Adrenal gland (tissue), 12 donors: ENCODE results near the gene PRKN. TPM values are rescaled to one million over a fixed set of nuclear protein-coding genes. Genes with fewer than 3 reads are reported as not detected.

ENCODE experiments used
- DNase-seq, 7 donors: peaks; one replicate each; pipeline ENCODE4 v3.0.0-alpha.2; 2019 to 2020
- H3K27ac ChIP-seq, 5 donors: fragments of 200-600 bp; sonication (generic) in 4 of 5; 1 replicate in 3 of 5; 2 replicates in 2 of 5; pipeline versions ENCODE4 v1.5.1 to v1.8.0; 2016 to 2020; ENCODE audit warnings: mild to moderate bottlenecking in 1 of 5
- H3K27me3 ChIP-seq: fragments of 200-600 bp; 2 replicates; pipeline ENCODE4 v1.8.0; 2021
- H3K36me3 ChIP-seq, 2 donors: fragments of 200-600 bp; replicated peaks in 1 of 2; 1 replicate in 1 of 2; 2 replicates in 1 of 2; pipeline versions ENCODE4 v1.5.1 to v1.8.0; 2018 to 2022
- H3K4me1 ChIP-seq, 2 donors: fragments of 200-600 bp; replicated peaks in 1 of 2; 1 replicate in 1 of 2; 2 replicates in 1 of 2; pipeline versions ENCODE4 v1.5.1 to v1.8.0; 2018 to 2021
- H3K4me3 ChIP-seq, 4 donors: fragments of 200-600 bp; sonication (generic) in 3 of 4; one replicate each; pipeline ENCODE4 v1.5.1; 2016 to 2018
- H3K9me3 ChIP-seq, 3 donors: fragments of 200-600 bp; sonication (generic) in 1 of 3; replicated peaks in 1 of 3; 1 replicate in 2 of 3; 2 replicates in 1 of 3; pipeline versions ENCODE4 v1.5.1 to v1.8.0; 2016 to 2021
- CTCF ChIP-seq, 6 experiments: fragments of 450-650 bp in 4 of 6; fragments of 200-600 bp in 2 of 6; sonication (generic) in 1 of 6; IDR thresholded peaks; 1 replicate in 5 of 6; 2 replicates in 1 of 6; pipeline versions ENCODE4 v1.5.1 to v1.8.0; 2016 to 2021; ENCODE audit warnings: antibody characterized with exemption in 6 of 6, mild to moderate bottlenecking in 2 of 6, moderate library complexity in 1 of 6
- POLR2A ChIP-seq, 2 donors: fragments of 450-650 bp; IDR thresholded peaks; one replicate each; pipeline ENCODE4 v1.6.1; 2017; ENCODE audit warnings: antibody characterized with exemption in 2 of 2, mild to moderate bottlenecking in 2 of 2, moderate library complexity in 1 of 2
- WGBS, 4 donors: extraction: QIAGEN DNeasy Blood & Tissue Kit in 2 of 4; methylation state at CpG; one replicate each; pipeline versions ENCODE4 v1.1.5 to v1.1.7; 2013 to 2017; 5-methylcytosine and 5-hydroxymethylcytosine counted together
- intact Hi-C, 2 donors: fragments of 100-400 bp; cut with DNase I; formaldehyde crosslinking; loops; one replicate each; pipeline versions ENCODE4 v1.14.1 to v1.15.0; 2022 to 2023
- polyA plus RNA-seq, 3 donors: library from polyadenylated mRNA; stranded (reverse); fragments of 200-250 nt in 2 of 3; fragments of 350-450 nt in 1 of 3; fragmentation: Illumina TruSeq in 1 of 3; extraction: RNeasy Lipid Tissue Mini Kit (QIAGEN cat#74804) in 1 of 3; gene quantifications; one replicate each; pipeline ENCODE4 v1.2.3, GENCODE V29; 2013 to 2014
- total RNA-seq, 9 donors: library from RNA; depleted of rRNA in 4 of 9; stranded (reverse); fragments of >200 nt in 4 of 9; fragments of 120-200 nt in 1 of 9; fragmentation: NEBNext Ultra II Directional in 1 of 9; extraction: Animal tissue kit (Norgen Biotek cat#: 25700) in 1 of 9; gene quantifications; one replicate each; pipeline versions ENCODE4 v1.1.0 to v1.2.4, GENCODE V29; 2013 to 2023
- donor health status: healthy with polysubstance abuse.
- donor health status: Bipolar disorder and iron deficiency.
- donor health status: DM: yes; HTN: yes; CAD: no.
- donor health status: DM: no; HTN: no; CAD: no.
- donor health status: DM: no; HTN: no; CAD: no.
- donor health status: DM: yes; HTN: yes; CAD: no.

The PRKN gene
- total and polyA plus RNA-seq, 12 donors, result 1.9 to 159 (median 13.3) TPM

GRCh38 chr6:161407115-161407514 is 1320.5 kb downstream of the PRKN start:
- Histone ChIP-seq H3K4me1 (no peaks in the 10 kb centered on the region), H3K9me3 (no peaks in the 10 kb centered on the region), H3K27me3 (no peaks in the 10 kb centered on the region), H3K27ac (no peak overlapping the region), H3K4me3 (no peak overlapping the region), H3K36me3 (no peaks in the 10 kb centered on the region)
- intact Hi-C loops, result no loop called here
- 53 to 68% (median 56%) methylated on average over 2 of the region's 2 CpGs for whole genome bisulfite sequencing, 4 donors
- no peak for DNase-seq
- TF ChIP-seq POLR2A (IDR thresholded peaks at IDR 0.05) (no peak), CTCF (IDR thresholded peaks at IDR 0.05) (no peak)

GRCh38 chr6:161406646-161407045 is 1320.9 kb downstream of the PRKN start:
- DNase-seq, result no peak
- Histone ChIP-seq H3K4me3 (no peak overlapping the region), H3K9me3 (no peaks in the 10 kb centered on the region), H3K27ac (no peak overlapping the region), H3K27me3 (no peaks in the 10 kb centered on the region), H3K4me1 (no peaks in the 10 kb centered on the region), H3K36me3 (no peaks in the 10 kb centered on the region)
- no peak for TF ChIP-seq POLR2A (IDR thresholded peaks at IDR 0.05)
- no peak for TF ChIP-seq CTCF (IDR thresholded peaks at IDR 0.05)
- WGBS, 4 donors, result 86 to 94% (median 89%) methylated on average over 6 of the region's 6 CpGs
- intact Hi-C loops, result no loop called here

GRCh38 chr6:161405418-161405817 is 1322.1 kb downstream of the PRKN start:
- Histone ChIP-seq H3K9me3 (no peaks in the 10 kb centered on the region), H3K4me1 (no peaks in the 10 kb centered on the region), H3K27ac (no peak overlapping the region), H3K4me3 (no peak overlapping the region), H3K27me3 (no peaks in the 10 kb centered on the region), H3K36me3 (no peaks in the 10 kb centered on the region)
- WGBS, 4 donors, result 90 to 94% (median 92%) methylated on average over 4 of the region's 4 CpGs
- no peak for TF ChIP-seq CTCF (IDR thresholded peaks at IDR 0.05)
- TF ChIP-seq POLR2A (IDR thresholded peaks at IDR 0.05), result no peak
- intact Hi-C loops, result no loop called here
- DNase-seq, result no peak

- Histone ChIP-seq H3K4me3 (no peak overlapping the region), H3K27ac (no peak overlapping the region), H3K36me3 (no peaks in the 10 kb centered on the region), H3K27me3 (no peaks in the 10 kb centered on the region), H3K4me1 (no peaks in the 10 kb centered on the region), H3K9me3 (no peaks in the 10 kb centered on the region)
- WGBS, 4 donors, result 80 to 90% (median 85%) methylated on average over 1 of the region's 1 CpG
- no peak for DNase-seq
- TF ChIP-seq POLR2A (IDR thresholded peaks at IDR 0.05), result no peak
- TF ChIP-seq CTCF (IDR thresholded peaks at IDR 0.05), result no peak
- intact Hi-C loops, result no loop called here
Observed at GRCh38 chr6:161403717-161404116, 1323.8 kb downstream of the PRKN start.
